CD4-positive, alpha-beta T cell (primary cell): ENCODE data around the gene GPC6. TPM values are rescaled to one million over a fixed set of nuclear protein-coding genes. Genes with fewer than 3 reads are reported as not detected.

Experiments
- ATAC-seq: fragments of 200-7000 bp; cut with Tn5 transposase; one replicate; pipeline ENCODE4 v1.10.0; 2022; ENCODE audit warnings: mild to moderate bottlenecking; ENCODE audit not compliant: poor library complexity
- CTCF ChIA-PET: fragments of 350-600 bp; sonication (Branson Sonifier 250); formaldehyde crosslinking; loops from one replicate; lab custom pipeline; 2021; ENCODE audit warnings: antibody characterized with exemption, inconsistent platforms; lab: Charles Lee
- POLR2A ChIA-PET: fragments of 350-600 bp; sonication (Branson Sonifier 250); formaldehyde crosslinking; loops from one replicate; lab custom pipeline; 2021; ENCODE audit warnings: antibody characterized with exemption, inconsistent platforms; lab: Charles Lee
- DNase-seq, 14 experiments: peaks; one replicate each; pipeline ENCODE4 v3.0.0-alpha.2; 2013 to 2020; ENCODE audit warnings: mixed read lengths in 2 of 14
- H3K27ac ChIP-seq, 2 donors: one replicate each; pipeline versions ENCODE4 v1.5.1 to v1.7.0; 2013; ENCODE audit warnings: low read length in 2 of 2, low read depth in 1 of 2, mild to moderate bottlenecking in 1 of 2
- H3K27me3 ChIP-seq, 2 experiments: 1 replicate in 1 of 2; 2 replicates in 1 of 2; pipeline versions ENCODE4 v1.6.1 to v1.7.0; 2013; ENCODE audit warnings: low read length in 2 of 2, control low read depth in 1 of 2, mild to moderate bottlenecking in 1 of 2, moderate library complexity in 1 of 2; ENCODE audit not compliant: insufficient read depth in 2 of 2, control insufficient read depth in 1 of 2
- H3K36me3 ChIP-seq: one replicate; pipeline ENCODE4 v1.6.1; 2013; ENCODE audit warnings: low read length, control low read depth; ENCODE audit not compliant: insufficient read depth
- H3K4me1 ChIP-seq: one replicate; pipeline ENCODE4 v1.6.1; 2013; ENCODE audit warnings: low read length, control low read depth; ENCODE audit not compliant: insufficient read depth
- H3K4me3 ChIP-seq: one replicate; pipeline ENCODE4 v1.5.1; 2013; ENCODE audit warnings: mild to moderate bottlenecking, low read length, moderate library complexity
- H3K9me3 ChIP-seq, 2 experiments: 1 replicate in 1 of 2; 2 replicates in 1 of 2; pipeline versions ENCODE4 v1.6.1 to v1.7.0; 2013; ENCODE audit warnings: low read length in 2 of 2, mild to moderate bottlenecking in 2 of 2, control low read depth in 1 of 2, moderate library complexity in 1 of 2; ENCODE audit not compliant: control insufficient read depth in 1 of 2, insufficient read depth in 1 of 2
- H3K27ac Mint-ChIP-seq: one replicate; pipeline ENCODE4 v1.8.0; 2020; ENCODE audit warnings: mixed read lengths
- H3K27me3 Mint-ChIP-seq: one replicate; pipeline ENCODE4 v1.8.0; 2021; ENCODE audit warnings: mixed read lengths
- H3K36me3 Mint-ChIP-seq: one replicate; pipeline ENCODE4 v1.8.0; 2021; ENCODE audit warnings: low read depth, mixed read lengths
- H3K4me1 Mint-ChIP-seq: one replicate; pipeline ENCODE4 v1.8.0; 2021; ENCODE audit warnings: low read depth, mixed read lengths
- H3K4me3 Mint-ChIP-seq: one replicate; pipeline ENCODE4 v1.8.0; 2020; ENCODE audit warnings: mild to moderate bottlenecking, mixed read lengths
- H3K9me3 Mint-ChIP-seq: one replicate; pipeline ENCODE4 v1.8.0; 2020; ENCODE audit warnings: mixed read lengths
- intact Hi-C, 2 experiments: fragments of 100-400 bp; cut with DNase I in 1 of 2; cut with micrococcal nuclease in 1 of 2; formaldehyde crosslinking; loops; one replicate each; pipeline versions ENCODE4 v1.15.1 to v1.9.0; 2023 to 2025; cut with DNase I, micrococcal nuclease
- total RNA-seq, 174 experiments: library from RNA in 2 of 174; stranded (reverse) in 2 of 174; gene quantifications; one replicate each; pipeline ENCODE4 v1.2.3 and lab custom pipeline; 2021 to 2026
- TF ChIP-seq, protein P1 (sequence below): fragments of 200-600 bp; IDR thresholded peaks from one replicate; pipeline ENCODE4 v1.8.0; 2022; ENCODE audit warnings: antibody characterized with exemption, mild to moderate bottlenecking

Gene GPC6
- total RNA-seq, 2 experiments from 2014 or later = not detected

DNA sequence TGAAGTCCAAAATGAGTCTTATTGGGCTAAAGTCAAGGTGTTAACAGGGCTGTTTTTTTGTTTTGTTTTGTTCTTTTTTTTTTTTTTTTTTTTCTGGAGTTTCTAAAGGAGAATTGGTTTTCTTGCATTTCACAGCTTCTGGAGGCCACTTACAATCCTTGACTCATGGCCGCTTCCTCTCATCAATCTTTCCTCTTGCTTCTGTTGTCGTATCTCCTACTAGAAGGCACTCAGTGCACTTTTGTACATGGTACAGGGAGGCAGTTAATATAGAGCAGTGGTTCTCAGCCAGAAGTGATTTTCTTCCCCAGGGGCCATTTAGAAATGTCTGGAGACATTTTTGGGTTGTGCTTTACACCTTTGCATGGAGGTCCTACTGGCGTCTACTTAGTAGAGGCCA lies 706.3 kb downstream of the GPC6 start:
- ATAC-seq = no peak
- CTCF ChIA-PET = interaction anchor here (1.6 kb wide), 1 partner anchor 51 kb away, joined by 3 read pairs; no protein-coding TSS in a partner anchor
- Histone ChIP-seq H3K27ac (no peak overlapping the region), H3K27me3 (peaks cover 0 to 4% of the 10 kb centered on the region in 2 experiments), H3K4me1 (no peaks in the 10 kb centered on the region), H3K4me3 (no peak overlapping the region), H3K36me3 (no peaks in the 10 kb centered on the region), H3K9me3 (no peaks in the 10 kb centered on the region)
- POLR2A ChIA-PET = no interaction called here
- no peaks in the 10 kb centered on the region for H3K9me3 Mint-ChIP-seq
- H3K4me1 Mint-ChIP-seq = no peaks in the 10 kb centered on the region
- DNase-seq = no peak
- TF ChIP-seq, protein P1, sequence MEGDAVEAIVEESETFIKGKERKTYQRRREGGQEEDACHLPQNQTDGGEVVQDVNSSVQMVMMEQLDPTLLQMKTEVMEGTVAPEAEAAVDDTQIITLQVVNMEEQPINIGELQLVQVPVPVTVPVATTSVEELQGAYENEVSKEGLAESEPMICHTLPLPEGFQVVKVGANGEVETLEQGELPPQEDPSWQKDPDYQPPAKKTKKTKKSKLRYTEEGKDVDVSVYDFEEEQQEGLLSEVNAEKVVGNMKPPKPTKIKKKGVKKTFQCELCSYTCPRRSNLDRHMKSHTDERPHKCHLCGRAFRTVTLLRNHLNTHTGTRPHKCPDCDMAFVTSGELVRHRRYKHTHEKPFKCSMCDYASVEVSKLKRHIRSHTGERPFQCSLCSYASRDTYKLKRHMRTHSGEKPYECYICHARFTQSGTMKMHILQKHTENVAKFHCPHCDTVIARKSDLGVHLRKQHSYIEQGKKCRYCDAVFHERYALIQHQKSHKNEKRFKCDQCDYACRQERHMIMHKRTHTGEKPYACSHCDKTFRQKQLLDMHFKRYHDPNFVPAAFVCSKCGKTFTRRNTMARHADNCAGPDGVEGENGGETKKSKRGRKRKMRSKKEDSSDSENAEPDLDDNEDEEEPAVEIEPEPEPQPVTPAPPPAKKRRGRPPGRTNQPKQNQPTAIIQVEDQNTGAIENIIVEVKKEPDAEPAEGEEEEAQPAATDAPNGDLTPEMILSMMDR = no peak
- H3K27me3 Mint-ChIP-seq = no peaks in the 10 kb centered on the region
- H3K27ac Mint-ChIP-seq = no peak overlapping the region
- H3K36me3 Mint-ChIP-seq = no peaks in the 10 kb centered on the region
- intact Hi-C loops = no loop called here
- H3K4me3 Mint-ChIP-seq = no peak overlapping the region

DNA sequence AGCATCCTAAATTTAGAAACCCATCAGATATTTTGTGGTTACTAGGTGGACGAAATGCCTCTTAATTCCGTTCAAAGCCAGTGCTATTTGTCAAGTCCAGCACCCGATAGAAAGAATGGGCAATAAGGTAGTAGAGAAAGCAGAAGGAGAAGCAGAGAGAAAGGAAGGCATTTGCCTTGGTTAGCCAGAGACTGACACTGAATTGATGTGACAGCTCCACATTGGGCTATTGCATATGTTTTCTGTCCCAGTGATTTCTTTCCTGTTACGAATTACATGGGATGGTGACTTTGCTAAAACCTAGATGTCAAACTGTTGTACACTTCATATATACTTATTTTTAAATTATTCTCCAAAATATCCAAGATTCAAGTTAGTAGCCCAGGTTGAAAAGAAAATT lies 710.3 kb downstream of the GPC6 start:
- Histone ChIP-seq H3K36me3 (no peaks in the 10 kb centered on the region), H3K27ac (no peak overlapping the region), H3K9me3 (no peaks in the 10 kb centered on the region), H3K4me1 (no peaks in the 10 kb centered on the region), H3K27me3 (peaks cover 0 to 4% of the 10 kb centered on the region in 2 experiments), H3K4me3 (no peak overlapping the region)
- no peak for ATAC-seq
- DNase-seq = no peak
- POLR2A ChIA-PET = no interaction called here
- Mint-ChIP-seq H3K36me3 (no peaks in the 10 kb centered on the region), H3K4me3 (no peak overlapping the region), H3K27ac (no peak overlapping the region), H3K9me3 (no peaks in the 10 kb centered on the region), H3K4me1 (no peaks in the 10 kb centered on the region), H3K27me3 (no peaks in the 10 kb centered on the region)
- TF ChIP-seq, protein P1 = no peak
- intact Hi-C loops = no loop called here
- CTCF ChIA-PET = no interaction called here

DNA sequence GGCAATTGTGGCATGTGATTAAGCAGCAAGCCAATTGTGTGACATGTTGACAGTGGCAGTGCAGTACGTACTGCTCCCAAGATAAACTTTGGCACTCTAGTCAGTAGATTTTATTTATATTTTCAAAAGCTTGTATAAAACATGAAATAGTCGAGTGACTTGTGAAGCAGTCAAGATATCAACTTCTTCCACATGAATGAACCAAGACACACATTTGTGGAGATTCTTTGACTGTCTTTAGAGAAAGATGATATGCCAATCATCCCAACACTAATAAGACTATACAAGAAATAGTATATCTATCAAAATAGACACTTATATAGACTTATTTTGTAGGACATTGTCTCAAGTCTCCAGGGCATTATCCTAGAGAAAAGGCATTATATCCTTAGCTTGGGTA lies 714.8 kb downstream of the GPC6 start:
- TF ChIP-seq, protein P1 = no peak
- H3K27me3 Mint-ChIP-seq = no peaks in the 10 kb centered on the region
- no peak overlapping the region for H3K27ac ChIP-seq
- H3K27ac Mint-ChIP-seq = no peak overlapping the region
- no peaks in the 10 kb centered on the region for H3K36me3 ChIP-seq
- no peaks in the 10 kb centered on the region for H3K9me3 ChIP-seq
- no peaks in the 10 kb centered on the region for H3K9me3 Mint-ChIP-seq
- H3K4me1 ChIP-seq = no peaks in the 10 kb centered on the region
- ATAC-seq (no peak), DNase-seq (no peak)
- ChIA-PET POLR2A (no interaction called here), CTCF (no interaction called here)
- no peaks in the 10 kb centered on the region for H3K36me3 Mint-ChIP-seq
- intact Hi-C loops = no loop called here
- no peaks in the 10 kb centered on the region for H3K4me1 Mint-ChIP-seq
- no peaks in the 10 kb centered on the region for H3K27me3 ChIP-seq
- no peak overlapping the region for H3K4me3 Mint-ChIP-seq
- no peak overlapping the region for H3K4me3 ChIP-seq
